Measurements from ENCODE around the gene DMRTB1. TPM values are rescaled to one million over a fixed set of nuclear protein-coding genes. Genes with fewer than 3 reads are reported as not detected.

The DMRTB1 gene
- total RNA-seq, 6 experiments from 2014 or later, result not detected

GRCh38 chr1:53438427-53439336 is 20.5 kb upstream of the DMRTB1 start:
- H3K36me3 ChIP-seq, result no peaks in the 10 kb centered on the region
- no peak overlapping the region for H3K27ac ChIP-seq
- ATAC-seq, result peak in 1 of 4 donors; percentile 27
- H3K4me3 ChIP-seq, result no peak overlapping the region
- H3K27me3 ChIP-seq, result no peaks in the 10 kb centered on the region
- 96% methylated on average over 19 of the region's 79 CpGs for WGBS (ENCODE audit: insufficient coverage, low coverage, low lambda C conversion rate, missing lambda C conversion rate)
- no peaks in the 10 kb centered on the region for H3K4me1 ChIP-seq
- intact Hi-C loops (cut with DNase I), result no loop called here
- H3K9me3 ChIP-seq, result no peaks in the 10 kb centered on the region
- no peak for DNase-seq
- no peak for TF ChIP-seq POLR2A (IDR thresholded peaks at IDR 0.05)
- no peak for TF ChIP-seq CTCF (IDR thresholded peaks at IDR 0.05)

GRCh38 chr1:53439337-53440207 is 19.6 kb upstream of the DMRTB1 start:
- H3K36me3 ChIP-seq, result no peaks in the 10 kb centered on the region
- peak in 1 of 4 donors; percentile 48 for ATAC-seq
- no peak overlapping the region for H3K27ac ChIP-seq
- no peaks in the 10 kb centered on the region for H3K27me3 ChIP-seq
- no peak for TF ChIP-seq CTCF (IDR thresholded peaks at IDR 0.05)
- TF ChIP-seq POLR2A (IDR thresholded peaks at IDR 0.05), result no peak
- H3K4me1 ChIP-seq, result no peaks in the 10 kb centered on the region
- 93% methylated on average over 14 of the region's 58 CpGs for WGBS (ENCODE audit: insufficient coverage, low coverage, low lambda C conversion rate, missing lambda C conversion rate)
- no peak overlapping the region for H3K4me3 ChIP-seq
- intact Hi-C loops (cut with DNase I), result no loop called here
- H3K9me3 ChIP-seq, result no peaks in the 10 kb centered on the region
- no peak for DNase-seq

GRCh38 chr1:53440633-53441032 is 18.6 kb upstream of the DMRTB1 start:
- 87% methylated on average over 6 of the region's 6 CpGs for WGBS (ENCODE audit: insufficient coverage, low coverage, low lambda C conversion rate, missing lambda C conversion rate)
- H3K36me3 ChIP-seq, result no peaks in the 10 kb centered on the region
- no peaks in the 10 kb centered on the region for H3K4me1 ChIP-seq
- no peaks in the 10 kb centered on the region for H3K9me3 ChIP-seq
- H3K4me3 ChIP-seq, result no peak overlapping the region
- ATAC-seq (no peak), DNase-seq (no peak)
- H3K27me3 ChIP-seq, result no peaks in the 10 kb centered on the region
- intact Hi-C loops (cut with DNase I), result no loop called here
- H3K27ac ChIP-seq, result no peak overlapping the region
- TF ChIP-seq POLR2A (IDR thresholded peaks at IDR 0.05), result no peak
- no peak for TF ChIP-seq CTCF (IDR thresholded peaks at IDR 0.05)

- ATAC-seq, result no peak
- intact Hi-C loops (cut with DNase I), result no loop called here
- no peak overlapping the region for H3K4me3 ChIP-seq
- no peaks in the 10 kb centered on the region for H3K27me3 ChIP-seq
- TF ChIP-seq CTCF (IDR thresholded peaks at IDR 0.05) (no peak), POLR2A (IDR thresholded peaks at IDR 0.05) (no peak)
- no peaks in the 10 kb centered on the region for H3K36me3 ChIP-seq
- no peaks in the 10 kb centered on the region for H3K9me3 ChIP-seq
- no peaks in the 10 kb centered on the region for H3K4me1 ChIP-seq
- no peak for DNase-seq
- no CpG with 5 or more reads among the region's 2 CpGs for WGBS (ENCODE audit: insufficient coverage, low coverage, low lambda C conversion rate, missing lambda C conversion rate)
- no peak overlapping the region for H3K27ac ChIP-seq
These were observed 16.9 kb upstream of the DMRTB1 start for GRCh38 chr1:53442299-53442698.

All from right lobe of liver (tissue), 6 donors.